ENCODE results near the gene CD200.
"Not testable (repeated sequence)": the region's sequence is repeated elsewhere in the genome, so short reads cannot be mapped to it uniquely, and the experiment has no call there.

Gene CD200

GRCh38 chr3:112360561-112360960 is 27.6 kb downstream of the CD200 start:
- DNase-seq (ENCODE audit: low read depth), result no peak

GRCh38 chr3:112362221-112362620 is 29.3 kb downstream of the CD200 start:
- no peak for DNase-seq (ENCODE audit: low read depth)

DNA sequence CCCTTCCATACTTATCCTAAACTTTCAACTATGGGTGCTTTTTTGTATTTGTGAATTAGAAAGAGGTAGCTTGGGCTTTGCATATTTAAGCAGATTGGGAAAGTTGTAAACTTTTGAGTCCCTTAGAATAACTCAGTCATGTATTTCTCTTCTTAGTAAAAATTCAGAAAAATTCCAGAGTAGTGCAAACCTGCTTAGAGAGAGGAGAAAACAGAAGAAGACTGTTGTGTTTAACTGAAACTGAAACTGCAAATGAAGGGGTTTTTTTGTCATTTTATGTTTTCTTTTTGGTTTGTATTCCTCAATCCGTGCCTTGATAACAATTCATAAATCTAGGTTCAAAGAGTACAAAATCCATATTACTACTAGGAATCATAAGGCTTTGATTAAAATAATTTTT is 31.3 kb downstream of the CD200 start:
- DNase-seq (ENCODE audit: low read depth), result no peak

DNA sequence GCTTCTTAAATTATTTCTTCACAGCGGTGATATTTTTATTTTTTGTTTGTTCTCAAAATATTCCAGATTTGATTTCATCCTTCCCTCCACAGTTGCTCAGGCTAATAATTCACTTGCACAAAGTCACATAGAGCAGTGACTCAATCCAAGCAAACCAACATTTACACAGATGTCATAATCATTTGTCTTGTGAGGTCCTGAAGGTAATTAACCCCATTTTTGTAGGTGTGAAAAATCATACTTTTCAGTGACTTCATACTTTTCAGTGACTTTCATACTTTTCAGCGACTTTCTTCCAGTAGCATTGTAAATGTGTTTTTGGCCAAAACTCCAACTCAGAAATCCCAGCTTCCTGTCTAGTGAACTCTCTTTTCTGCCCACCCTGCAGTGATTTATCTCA is 32.1 kb downstream of the CD200 start:
- DNase-seq (ENCODE audit: low read depth), result no peak

DNA sequence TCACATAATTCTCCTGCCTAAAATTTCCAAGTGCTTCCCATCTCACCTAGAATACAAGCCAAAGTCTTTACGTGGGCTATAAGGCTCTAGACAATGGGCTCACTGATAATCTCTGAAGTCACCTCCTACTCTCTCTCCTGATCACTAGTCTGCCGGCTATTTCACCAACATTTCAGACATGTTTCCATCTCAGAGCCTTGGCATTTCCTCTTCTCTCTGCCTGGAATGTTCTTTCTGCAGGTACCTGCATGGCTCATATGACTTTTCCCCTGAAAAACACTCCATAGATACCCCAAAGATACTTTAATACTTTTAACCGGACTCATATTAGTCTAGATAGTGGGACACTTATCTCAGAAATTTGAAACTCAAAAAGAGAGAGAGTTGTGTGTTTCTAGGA is 32.7 kb downstream of the CD200 start:
- DNase-seq (ENCODE audit: low read depth), result no peak

GRCh38 chr3:112366522-112366921 is 33.6 kb downstream of the CD200 start:
- no peak for DNase-seq (ENCODE audit: low read depth)

DNA sequence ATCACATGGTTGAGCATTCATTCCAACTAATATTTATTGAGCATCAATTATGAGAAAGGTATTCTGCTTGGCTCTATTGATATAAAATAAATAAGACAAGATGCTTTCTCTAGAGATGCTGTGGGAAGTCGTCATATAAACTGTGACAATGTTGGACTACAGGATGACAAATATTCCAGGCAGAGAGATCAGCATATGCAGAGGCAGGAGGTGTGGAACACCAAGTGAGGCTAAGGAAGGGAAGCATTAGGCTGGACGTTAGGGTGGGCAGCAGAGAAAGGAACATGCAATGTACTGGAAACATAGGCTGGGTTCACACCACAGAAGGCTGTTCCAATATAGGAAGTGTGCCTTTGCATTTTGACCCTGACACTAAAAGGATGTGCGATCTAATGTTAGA is 38.6 kb downstream of the CD200 start:
- no peak for DNase-seq (ENCODE audit: low read depth)

DNA sequence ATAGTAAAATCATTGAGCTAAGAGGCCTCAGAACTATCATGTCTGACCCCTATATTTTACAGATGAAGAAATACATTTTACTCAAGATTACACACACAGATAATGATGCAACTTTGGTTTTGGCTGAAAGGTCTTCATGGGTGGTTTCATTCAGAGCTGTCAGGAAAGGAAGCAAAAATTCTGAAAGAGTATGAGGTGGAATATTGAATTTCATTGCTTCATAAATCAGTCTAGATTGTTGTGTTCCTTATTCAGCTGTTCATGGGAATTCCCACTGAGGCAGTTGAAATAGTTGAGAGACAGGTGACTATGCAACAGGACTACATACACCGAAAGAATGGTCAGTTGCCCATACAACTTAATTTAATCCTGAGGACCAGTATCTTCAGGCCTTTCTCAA is 39.4 kb downstream of the CD200 start:
- no peak for DNase-seq (ENCODE audit: low read depth)

- no peak for DNase-seq (ENCODE audit: low read depth)
Observed at GRCh38 chr3:112373476-112373875, 40.5 kb downstream of the CD200 start.

DNA sequence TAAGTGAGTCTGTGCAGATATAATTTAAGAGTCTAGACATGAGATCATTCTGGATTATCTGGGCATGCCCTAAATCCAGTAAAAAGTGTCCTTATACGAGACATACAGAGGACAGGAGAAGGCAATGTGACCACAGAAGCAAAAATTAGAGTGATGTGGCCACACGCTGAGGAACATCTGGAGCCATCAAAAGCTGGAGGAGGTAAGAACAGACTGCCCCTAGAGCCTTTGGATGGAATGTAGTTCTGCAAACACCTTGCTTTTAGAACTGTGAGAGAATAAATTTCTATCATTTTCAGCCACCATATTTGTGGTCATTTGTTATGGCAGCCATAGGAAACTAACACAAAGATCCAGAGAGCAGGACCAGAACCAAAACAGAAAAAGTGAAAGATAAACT is 41.0 kb downstream of the CD200 start:
- no peak for DNase-seq (ENCODE audit: low read depth)

GRCh38 chr3:112374333-112374734 is 41.4 kb downstream of the CD200 start:
- no peak for DNase-seq (ENCODE audit: low read depth)

- DNase-seq (ENCODE audit: low read depth), result no peak
Observed at GRCh38 chr3:112375117-112375516, 42.2 kb downstream of the CD200 start.

DNA sequence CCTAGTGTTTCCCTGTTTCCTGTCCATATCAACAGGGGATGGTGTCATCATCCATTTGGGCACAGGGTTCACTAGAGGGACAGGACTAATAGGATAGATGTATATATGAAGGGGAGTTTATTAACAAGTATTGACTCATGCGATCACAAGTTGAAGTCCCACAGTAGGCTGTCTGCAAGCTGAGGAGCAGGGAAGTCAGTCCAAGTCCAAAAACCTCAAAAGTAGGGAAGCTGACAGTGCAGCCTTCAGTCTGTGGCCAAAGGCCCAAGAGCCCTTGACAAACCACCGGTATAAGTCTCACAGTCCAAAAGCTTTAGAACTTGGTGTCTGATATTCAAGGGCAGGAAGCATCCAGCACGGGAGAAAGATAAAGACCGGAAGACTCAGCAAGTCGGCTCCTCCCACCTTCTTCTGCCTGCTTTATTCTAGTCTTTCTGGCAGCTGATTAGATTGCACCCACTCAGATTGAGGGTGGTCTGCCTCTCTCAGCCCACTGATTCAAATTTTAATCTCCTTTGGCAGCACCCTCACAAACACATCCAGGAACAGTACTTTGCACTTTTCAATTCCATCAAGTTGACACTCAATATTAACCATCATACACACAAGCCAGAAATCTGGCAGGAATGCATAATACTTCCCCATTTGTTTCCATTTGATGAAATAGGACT is 43.4 kb downstream of the CD200 start:
- no peak for DNase-seq (ENCODE audit: low read depth)

- DNase-seq (ENCODE audit: low read depth), result no peak
Observed at GRCh38 chr3:112376992-112377391, 44.0 kb downstream of the CD200 start.

GRCh38 chr3:112377568-112378071 is 44.7 kb downstream of the CD200 start:
- DNase-seq (ENCODE audit: low read depth), result no peak

- not testable (repeated sequence) for DNase-seq (ENCODE audit: low read depth)
Observed at GRCh38 chr3:112378347-112378746, 45.4 kb downstream of the CD200 start.

GRCh38 chr3:112379020-112379690 is 46.2 kb downstream of the CD200 start:
- DNase-seq (ENCODE audit: low read depth), result no peak

DNA sequence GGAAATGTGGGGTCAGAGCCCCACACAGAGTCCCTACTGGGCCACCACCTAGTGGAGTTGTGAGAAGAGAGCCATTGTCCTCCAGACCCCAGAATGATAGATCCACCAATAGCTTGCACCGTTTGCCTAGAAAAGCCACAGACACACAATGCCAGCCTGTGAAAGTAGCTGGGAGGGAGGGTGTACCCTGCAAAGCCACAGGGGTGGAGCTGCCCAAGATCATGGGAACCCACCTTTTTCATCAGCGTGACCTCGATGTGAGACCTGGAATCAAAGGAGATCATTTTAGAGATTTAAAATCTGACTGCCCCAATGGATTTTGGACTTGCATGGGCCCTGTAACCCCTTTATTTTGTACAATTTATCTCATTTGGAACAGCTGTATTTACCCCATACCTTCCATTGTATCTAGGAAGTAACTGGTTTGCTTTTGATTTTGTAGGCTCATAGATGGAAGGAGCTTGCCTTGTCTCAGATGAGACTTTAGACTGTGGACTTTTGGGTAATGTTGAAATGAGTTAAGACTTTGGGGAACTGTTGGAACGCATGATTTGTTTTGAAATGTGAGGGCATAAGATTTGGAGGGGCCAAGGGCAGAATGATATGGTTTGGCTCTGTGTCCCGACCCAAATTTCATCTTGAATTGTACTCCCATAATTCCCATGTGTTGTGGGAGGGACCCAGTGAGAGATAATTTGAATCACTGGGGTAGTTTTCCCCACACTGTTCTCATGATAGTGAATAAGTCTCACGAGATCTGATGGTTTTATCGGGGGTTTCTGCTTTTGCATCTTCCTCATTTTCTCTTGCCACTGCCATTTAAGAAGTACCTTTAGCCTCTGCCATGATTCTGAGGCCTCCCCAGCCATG is 49.0 kb downstream of the CD200 start:
- no peak for DNase-seq (ENCODE audit: low read depth)

GRCh38 chr3:112382543-112383160 is 49.7 kb downstream of the CD200 start:
- no peak for DNase-seq (ENCODE audit: low read depth)

- DNase-seq (ENCODE audit: low read depth), result no peak
Observed at GRCh38 chr3:112384769-112385168, 51.8 kb downstream of the CD200 start.

DNA sequence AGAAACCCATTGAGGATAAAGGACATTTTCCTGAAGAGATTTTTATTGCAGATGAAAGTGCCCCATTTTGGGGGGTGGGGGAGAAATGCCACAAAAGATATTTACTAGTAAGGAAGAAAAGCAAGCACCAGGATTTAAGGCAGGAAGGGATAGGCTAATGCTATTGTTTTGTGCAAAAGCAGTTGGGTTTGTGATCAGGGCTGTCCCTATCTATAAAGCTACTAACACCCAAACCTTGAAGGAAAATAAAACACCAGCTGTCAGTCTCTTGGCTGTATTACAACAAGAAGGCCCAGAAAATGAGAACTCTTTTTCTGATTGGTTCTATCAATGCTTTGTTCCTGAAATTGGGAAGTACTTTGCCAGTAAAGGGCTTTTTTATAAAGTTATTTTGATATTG is 56.0 kb downstream of the CD200 start:
- DNase-seq (ENCODE audit: low read depth), result no peak

DNA sequence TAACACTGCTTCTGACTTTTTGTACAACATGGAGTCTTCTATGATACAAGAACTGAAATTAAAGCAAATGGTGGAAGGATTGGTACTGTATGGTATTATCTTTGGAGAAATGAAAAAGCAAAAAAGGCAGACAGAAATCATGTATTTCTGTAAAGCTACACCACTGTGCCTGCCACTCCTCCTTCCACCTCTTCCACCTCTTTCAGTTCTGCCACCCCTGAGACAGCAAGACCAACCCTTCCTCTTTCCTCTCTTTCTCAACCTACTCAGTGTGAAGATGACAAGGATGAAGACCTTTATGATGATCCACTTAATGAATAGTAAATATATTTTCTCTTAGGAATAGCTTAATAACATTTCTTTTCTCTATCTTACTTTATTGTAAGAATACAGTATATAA is 57.0 kb downstream of the CD200 start:
- no peak for DNase-seq (ENCODE audit: low read depth)

All from activated T-cell treated with anti-CD3 and anti-CD28 coated beads for 1 hour (primary cell).